ENCODE data around the gene ARHGAP22. TPM values are rescaled to one million over a fixed set of nuclear protein-coding genes. Genes with fewer than 3 reads are reported as not detected.

Gene ARHGAP22
- total RNA-seq, 3 donors from 2014 or later = 2.6 to 8.2 (median 4.8) TPM

DNA sequence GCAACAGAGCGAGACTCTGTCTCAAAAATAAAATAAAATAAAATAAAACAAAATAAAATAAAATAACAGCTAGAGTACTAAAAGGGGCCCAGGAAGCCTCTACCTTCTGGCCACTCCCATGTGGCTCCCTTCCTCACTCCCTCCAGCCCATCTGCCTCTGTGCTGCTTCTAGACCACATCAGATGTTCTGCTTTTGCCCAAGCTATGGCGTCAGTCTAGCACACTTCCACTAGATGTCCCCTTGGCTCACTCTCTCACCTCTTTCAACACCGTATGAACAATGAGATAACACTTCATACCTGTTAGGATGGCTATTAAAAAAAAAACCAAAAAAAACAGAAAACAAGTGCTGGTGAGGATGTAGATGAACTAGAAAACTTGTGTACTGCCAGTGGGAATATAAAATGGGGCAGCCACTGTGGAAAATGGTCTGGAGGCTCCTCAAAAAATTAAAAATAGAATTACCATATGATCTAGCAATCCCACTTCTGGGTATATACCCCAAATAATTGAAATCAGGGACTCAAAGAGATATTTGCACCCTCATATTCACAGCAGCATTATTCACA is 132.3 kb downstream of the ARHGAP22 start:
- Histone ChIP-seq H3K9me3 (peaks cover 0 to 4% of the 10 kb centered on the region in 2 donors), H3K27ac (no peak overlapping the region), H3K36me3 (no peaks in the 10 kb centered on the region), H3K4me1 (no peaks in the 10 kb centered on the region), H3K27me3 (peaks cover 0 to 5% of the 10 kb centered on the region in 2 donors), H3K4me3 (no peak overlapping the region)
- TF ChIP-seq POLR2A (IDR thresholded peaks at IDR 0.05) (no peak), CTCF (IDR thresholded peaks at IDR 0.05) (no peak), POLR2AphosphoS5 (IDR thresholded peaks at IDR 0.05) (no peak)
- intact Hi-C loops (cut with DNase I; ENCODE audit: low total_unique reads) = no loop called here
- DNase-seq (ENCODE audit: low spot score in 2 of 2) = peak in 1 of 2 donors; percentile 10

- peak in 1 of 2 donors; percentile 25 for DNase-seq (ENCODE audit: low spot score in 2 of 2)
- no peak for TF ChIP-seq CTCF (IDR thresholded peaks at IDR 0.05)
- no peak for TF ChIP-seq POLR2AphosphoS5 (IDR thresholded peaks at IDR 0.05)
- TF ChIP-seq POLR2A (IDR thresholded peaks at IDR 0.05) = no peak
- Histone ChIP-seq H3K9me3 (peaks cover 0 to 4% of the 10 kb centered on the region in 2 donors), H3K36me3 (no peaks in the 10 kb centered on the region), H3K4me1 (no peaks in the 10 kb centered on the region), H3K27me3 (peaks cover 0 to 5% of the 10 kb centered on the region in 2 donors), H3K4me3 (no peak overlapping the region), H3K27ac (no peak overlapping the region)
- intact Hi-C loops (cut with DNase I; ENCODE audit: low total_unique reads) = no loop called here
Observed at GRCh38 chr10:48470893-48471805, 133.7 kb downstream of the ARHGAP22 start.

DNA sequence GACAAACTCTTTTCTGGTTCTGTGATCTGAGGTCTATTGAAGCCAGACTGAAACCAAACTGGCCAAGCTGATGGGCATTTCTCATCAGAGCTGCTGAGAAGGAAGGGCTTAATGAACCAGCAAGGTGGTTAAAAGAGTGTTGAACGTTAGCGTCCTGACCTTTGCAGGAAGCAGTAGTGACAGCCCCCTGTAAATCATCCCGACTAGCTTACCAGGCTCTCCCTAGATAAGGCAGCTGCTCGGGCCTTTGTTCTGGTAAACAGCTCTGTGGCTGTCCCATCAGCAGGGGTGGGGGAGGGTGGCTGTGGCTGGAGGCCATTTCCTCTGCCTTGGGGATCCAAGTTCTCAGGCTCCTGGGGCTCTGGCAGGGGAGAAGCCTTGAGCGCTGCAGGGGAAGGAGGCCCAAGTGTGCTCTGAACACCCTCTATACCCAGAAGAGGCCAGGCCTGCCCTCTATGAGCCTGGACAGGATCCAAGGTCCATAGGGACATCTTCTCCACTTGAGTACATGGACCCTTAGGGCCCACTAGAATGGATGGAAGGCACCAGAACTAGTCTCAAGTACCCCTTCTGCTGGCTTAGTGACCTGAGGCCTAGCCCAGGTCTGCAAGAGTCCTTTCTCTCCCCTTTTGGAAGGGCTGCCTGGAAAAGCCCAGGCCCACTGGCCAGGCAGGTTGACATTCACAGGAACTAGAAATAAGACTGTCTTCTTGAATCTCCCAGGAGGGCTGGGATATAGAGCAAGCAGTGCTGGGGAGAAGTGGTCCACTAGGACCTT is 134.6 kb downstream of the ARHGAP22 start:
- intact Hi-C loops (cut with DNase I; ENCODE audit: low total_unique reads) = no loop called here
- H3K27me3 ChIP-seq = peaks cover 0 to 5% of the 10 kb centered on the region in 2 donors
- H3K9me3 ChIP-seq = peaks cover 0 to 4% of the 10 kb centered on the region in 2 donors
- TF ChIP-seq CTCF (IDR thresholded peaks at IDR 0.05) (no peak), POLR2A (IDR thresholded peaks at IDR 0.05) (no peak), POLR2AphosphoS5 (IDR thresholded peaks at IDR 0.05) (no peak)
- no peak overlapping the region for H3K27ac ChIP-seq
- DNase-seq (ENCODE audit: low spot score in 2 of 2) = peak in 1 of 2 donors; percentile 12
- H3K4me3 ChIP-seq = no peak overlapping the region
- no peaks in the 10 kb centered on the region for H3K4me1 ChIP-seq
- no peaks in the 10 kb centered on the region for H3K36me3 ChIP-seq

DNA sequence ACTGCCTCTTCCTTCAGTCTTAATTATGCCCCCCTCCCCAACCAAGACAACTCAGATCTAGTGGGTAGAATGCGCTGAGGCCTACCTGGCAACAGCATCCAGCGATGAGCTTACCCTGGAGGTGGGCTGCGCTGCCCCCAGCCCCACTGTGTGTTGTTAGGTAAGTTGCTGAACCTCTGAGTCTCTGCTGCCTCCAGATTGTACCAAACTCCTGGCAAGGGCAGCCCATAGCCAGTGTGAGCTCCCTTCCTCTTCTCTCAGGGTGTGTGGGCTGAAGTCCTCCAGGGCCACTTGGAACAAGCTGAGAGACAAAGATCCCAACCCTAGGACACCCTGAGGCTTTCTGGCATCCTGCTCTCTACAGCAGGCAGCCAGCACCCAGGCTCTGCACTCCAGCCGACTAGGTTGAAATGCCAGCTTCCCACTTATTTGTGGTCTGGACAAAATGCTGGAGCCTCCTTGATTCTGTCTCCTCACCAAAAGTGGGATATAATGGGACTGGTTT is 135.3 kb downstream of the ARHGAP22 start:
- H3K27ac ChIP-seq = no peak overlapping the region
- no peaks in the 10 kb centered on the region for H3K4me1 ChIP-seq
- no peak overlapping the region for H3K4me3 ChIP-seq
- H3K27me3 ChIP-seq = peaks cover 0 to 5% of the 10 kb centered on the region in 2 donors
- intact Hi-C loops (cut with DNase I; ENCODE audit: low total_unique reads) = no loop called here
- TF ChIP-seq POLR2AphosphoS5 (IDR thresholded peaks at IDR 0.05) (no peak), POLR2A (IDR thresholded peaks at IDR 0.05) (no peak), CTCF (IDR thresholded peaks at IDR 0.05) (no peak)
- H3K36me3 ChIP-seq = no peaks in the 10 kb centered on the region
- H3K9me3 ChIP-seq = peaks cover 0 to 4% of the 10 kb centered on the region in 2 donors
- peak in 1 of 2 donors; percentile 9 for DNase-seq (ENCODE audit: low spot score in 2 of 2)
